ENCODE measurements around the gene DTX2. TPM values are rescaled to one million over a fixed set of nuclear protein-coding genes. Genes with fewer than 3 reads are reported as not detected.
"Not testable (repeated sequence)": the region's sequence is repeated elsewhere in the genome, so short reads cannot be mapped to it uniquely, and the experiment has no call there.

The DTX2 gene
- total RNA-seq, 1 experiment from 2014 or later = 45.2 TPM

GRCh38 chr7:76437873-76438272 lies 23.6 kb upstream of the DTX2 start:
- H3K36me3 ChIP-seq (ENCODE audit: control insufficient read depth, insufficient read depth, low read length) = not testable (repeated sequence)

GRCh38 chr7:76439120-76439888 lies 22.2 kb upstream of the DTX2 start:
- CTCF ChIA-PET; H3K9me3 ChIP-seq; H3K27ac Mint-ChIP-seq (ENCODE audit: unreplicated experiment); intact Hi-C loops (cut with micrococcal nuclease; ENCODE audit: unreplicated experiment); H3K4me1 ChIP-seq; H3K9me3 Mint-ChIP-seq (ENCODE audit: unreplicated experiment); H3K4me3 ChIP-seq (ENCODE audit: low read depth, low read length); H3K27me3 ChIP-seq (replicated peaks; ENCODE audit: control insufficient read depth, insufficient read depth, low read length); BruUV-seq (replicated peaks); H3K4me1 Mint-ChIP-seq (ENCODE audit: low read depth, unreplicated experiment); H3K27me3 Mint-ChIP-seq (ENCODE audit: insufficient read depth, unreplicated experiment); H3K36me3 Mint-ChIP-seq (ENCODE audit: insufficient read depth, unreplicated experiment); DNase-seq; H3K36me3 ChIP-seq (ENCODE audit: control insufficient read depth, insufficient read depth, low read length); POLR2A ChIA-PET; H3K4me3 Mint-ChIP-seq (ENCODE audit: unreplicated experiment): not testable (repeated sequence)

More at GRCh38 chr7:76437873-76438272, 23.6 kb upstream of the DTX2 start:
- H3K9me3 ChIP-seq; H3K4me3 ChIP-seq (ENCODE audit: low read depth, low read length); H3K4me3 Mint-ChIP-seq (ENCODE audit: unreplicated experiment); H3K4me1 ChIP-seq; intact Hi-C loops (cut with micrococcal nuclease; ENCODE audit: unreplicated experiment); H3K36me3 Mint-ChIP-seq (ENCODE audit: insufficient read depth, unreplicated experiment); CTCF ChIA-PET; BruUV-seq (replicated peaks); H3K27me3 ChIP-seq (replicated peaks; ENCODE audit: control insufficient read depth, insufficient read depth, low read length); POLR2A ChIA-PET; H3K4me1 Mint-ChIP-seq (ENCODE audit: low read depth, unreplicated experiment); H3K27me3 Mint-ChIP-seq (ENCODE audit: insufficient read depth, unreplicated experiment); H3K27ac Mint-ChIP-seq (ENCODE audit: unreplicated experiment); H3K9me3 Mint-ChIP-seq (ENCODE audit: unreplicated experiment): not testable (repeated sequence)
- peak; percentile 83 to 86 for DNase-seq
- TF ChIP-seq CTCF (IDR thresholded peaks at IDR 0.05; ENCODE audit: insufficient read depth in 1 of 2, low read depth in 1 of 2, low read length in 1 of 2, severe bottlenecking in 1 of 2, unreplicated experiment in 1 of 2) = peak; percentile 74 to 80

GRCh38 chr7:76440404-76440803 lies 21.1 kb upstream of the DTX2 start:
- H3K27me3 ChIP-seq (replicated peaks; ENCODE audit: control insufficient read depth, insufficient read depth, low read length); H3K36me3 ChIP-seq (ENCODE audit: control insufficient read depth, insufficient read depth, low read length); H3K27me3 Mint-ChIP-seq (ENCODE audit: insufficient read depth, unreplicated experiment); H3K4me1 Mint-ChIP-seq (ENCODE audit: low read depth, unreplicated experiment); DNase-seq; H3K4me3 Mint-ChIP-seq (ENCODE audit: unreplicated experiment); H3K36me3 Mint-ChIP-seq (ENCODE audit: insufficient read depth, unreplicated experiment); H3K4me3 ChIP-seq (ENCODE audit: low read depth, low read length); H3K9me3 Mint-ChIP-seq (ENCODE audit: unreplicated experiment); POLR2A ChIA-PET; BruUV-seq (replicated peaks); CTCF ChIA-PET; H3K9me3 ChIP-seq; intact Hi-C loops (cut with micrococcal nuclease; ENCODE audit: unreplicated experiment); H3K27ac Mint-ChIP-seq (ENCODE audit: unreplicated experiment); H3K4me1 ChIP-seq: not testable (repeated sequence)

GRCh38 chr7:76441792-76442191 lies 19.7 kb upstream of the DTX2 start:
- H3K36me3 Mint-ChIP-seq (ENCODE audit: insufficient read depth, unreplicated experiment); H3K27me3 ChIP-seq (replicated peaks; ENCODE audit: control insufficient read depth, insufficient read depth, low read length); H3K9me3 Mint-ChIP-seq (ENCODE audit: unreplicated experiment); H3K36me3 ChIP-seq (ENCODE audit: control insufficient read depth, insufficient read depth, low read length); H3K4me3 ChIP-seq (ENCODE audit: low read depth, low read length); H3K9me3 ChIP-seq; POLR2A ChIA-PET; intact Hi-C loops (cut with micrococcal nuclease; ENCODE audit: unreplicated experiment); H3K4me3 Mint-ChIP-seq (ENCODE audit: unreplicated experiment); H3K4me1 ChIP-seq; H3K4me1 Mint-ChIP-seq (ENCODE audit: low read depth, unreplicated experiment); H3K27me3 Mint-ChIP-seq (ENCODE audit: insufficient read depth, unreplicated experiment); H3K27ac Mint-ChIP-seq (ENCODE audit: unreplicated experiment); BruUV-seq (replicated peaks); DNase-seq; CTCF ChIA-PET: not testable (repeated sequence)

- BruUV-seq (replicated peaks); H3K9me3 Mint-ChIP-seq (ENCODE audit: unreplicated experiment); POLR2A ChIA-PET; H3K4me3 ChIP-seq (ENCODE audit: low read depth, low read length); H3K4me3 Mint-ChIP-seq (ENCODE audit: unreplicated experiment); CTCF ChIA-PET; H3K27ac Mint-ChIP-seq (ENCODE audit: unreplicated experiment); H3K27me3 Mint-ChIP-seq (ENCODE audit: insufficient read depth, unreplicated experiment); H3K4me1 Mint-ChIP-seq (ENCODE audit: low read depth, unreplicated experiment); H3K36me3 Mint-ChIP-seq (ENCODE audit: insufficient read depth, unreplicated experiment); H3K9me3 ChIP-seq; DNase-seq; H3K36me3 ChIP-seq (ENCODE audit: control insufficient read depth, insufficient read depth, low read length); H3K4me1 ChIP-seq; intact Hi-C loops (cut with micrococcal nuclease; ENCODE audit: unreplicated experiment); H3K27me3 ChIP-seq (replicated peaks; ENCODE audit: control insufficient read depth, insufficient read depth, low read length): not testable (repeated sequence)
These were observed 18.7 kb upstream of the DTX2 start for GRCh38 chr7:76442664-76443446.

GRCh38 chr7:76443846-76444245 lies 17.7 kb upstream of the DTX2 start:
- CTCF ChIA-PET; DNase-seq; H3K27me3 Mint-ChIP-seq (ENCODE audit: insufficient read depth, unreplicated experiment); H3K36me3 ChIP-seq (ENCODE audit: control insufficient read depth, insufficient read depth, low read length); intact Hi-C loops (cut with micrococcal nuclease; ENCODE audit: unreplicated experiment); H3K4me1 Mint-ChIP-seq (ENCODE audit: low read depth, unreplicated experiment); H3K4me3 Mint-ChIP-seq (ENCODE audit: unreplicated experiment); H3K4me1 ChIP-seq; H3K36me3 Mint-ChIP-seq (ENCODE audit: insufficient read depth, unreplicated experiment); H3K9me3 Mint-ChIP-seq (ENCODE audit: unreplicated experiment); H3K27ac Mint-ChIP-seq (ENCODE audit: unreplicated experiment); POLR2A ChIA-PET; H3K9me3 ChIP-seq; H3K4me3 ChIP-seq (ENCODE audit: low read depth, low read length); BruUV-seq (replicated peaks); H3K27me3 ChIP-seq (replicated peaks; ENCODE audit: control insufficient read depth, insufficient read depth, low read length): not testable (repeated sequence)

Measured in Caco-2 (cell line).